Right lobe of liver (tissue), 6 donors: ENCODE results near the gene NSUN4. TPM values are rescaled to one million over a fixed set of nuclear protein-coding genes. Genes with fewer than 3 reads are reported as not detected.

Experiments used
- ATAC-seq, 4 donors: fragments of 200-7000 bp; cut with Tn5 transposase; one replicate each; pipeline ENCODE4 v1.9.1; 2020; ENCODE audit warnings: mild to moderate bottlenecking in 4 of 4, moderate library complexity in 4 of 4
- DNase-seq, 3 donors: peaks; one replicate each; pipeline ENCODE4 v3.0.0-alpha.2; 2020
- H3K27ac ChIP-seq, 3 donors: fragments of 200-600 bp; one replicate each; pipeline ENCODE4 v1.8.0; 2022
- H3K27me3 ChIP-seq, 2 donors: fragments of 200-600 bp; one replicate each; pipeline ENCODE4 v1.8.0; 2022
- H3K36me3 ChIP-seq, 4 donors: fragments of 200-600 bp; sonication (generic) in 1 of 4; one replicate each; pipeline versions ENCODE4 v1.5.1 to v1.8.0; 2017 to 2022; ENCODE audit warnings: control low read depth in 1 of 4
- H3K4me1 ChIP-seq, 4 donors: fragments of 200-600 bp; sonication (generic) in 1 of 4; one replicate each; pipeline versions ENCODE4 v1.5.1 to v1.8.0; 2017 to 2022; ENCODE audit warnings: control low read depth in 1 of 4
- H3K4me3 ChIP-seq, 3 donors: fragments of 200-600 bp; one replicate each; pipeline ENCODE4 v1.8.0; 2022
- H3K9me3 ChIP-seq, 4 donors: fragments of 200-600 bp; sonication (generic) in 1 of 4; one replicate each; pipeline versions ENCODE4 v1.5.1 to v1.8.0; 2017 to 2022; ENCODE audit warnings: control low read depth in 1 of 4
- POLR2A ChIP-seq: fragments of 450-650 bp; IDR thresholded peaks from one replicate; pipeline ENCODE4 v1.6.1; 2017; ENCODE audit warnings: antibody characterized with exemption, mild to moderate bottlenecking
- WGBS: methylation state at CpG from one replicate; pipeline ENCODE4 v1.1.6; 2018; ENCODE audit warnings: low coverage, low lambda C conversion rate; ENCODE audit not compliant: insufficient coverage; ENCODE audit errors: missing lambda C conversion rate; 5-methylcytosine and 5-hydroxymethylcytosine counted together
- intact Hi-C, 2 donors: fragments of 100-400 bp; cut with DNase I; formaldehyde crosslinking; loops; one replicate each; pipeline versions ENCODE4 v1.11.2 to v1.14.1; 2022
- total RNA-seq, 6 experiments: library from RNA; depleted of rRNA in 2 of 6; stranded (reverse); fragments of >200 nt in 2 of 6; fragmentation: NEBNext Ultra II Directional in 3 of 6; extraction: Animal tissue kit (Norgen Biotek cat#: 25700) in 3 of 6; gene quantifications; one replicate each; pipeline versions ENCODE4 v1.1.0 to v1.2.4, GENCODE V29; 2016 to 2023
- TF ChIP-seq, protein P1 (sequence below), 4 donors: fragments of 200-600 bp in 3 of 4; fragments of 450-650 bp in 1 of 4; IDR thresholded peaks; one replicate each; pipeline versions ENCODE4 v1.5.1 to v1.8.0; 2016 to 2022; ENCODE audit warnings: antibody characterized with exemption in 4 of 4, mild to moderate bottlenecking in 2 of 4
- donor health status: DM: no; HTN: yes; CAD: no.
- donor health status: DM: no; HTN: no; CAD: no.
- donor health status: DM: no; HTN: no; CAD: no.
- donor health status: DM: no; HTN: yes; CAD: no.
- donor health status: DM: no; HTN: yes; CAD: no.

The NSUN4 gene
- total RNA-seq, 6 experiments from 2014 or later: 8.5 to 13.0 (median 12.2) TPM

DNA sequence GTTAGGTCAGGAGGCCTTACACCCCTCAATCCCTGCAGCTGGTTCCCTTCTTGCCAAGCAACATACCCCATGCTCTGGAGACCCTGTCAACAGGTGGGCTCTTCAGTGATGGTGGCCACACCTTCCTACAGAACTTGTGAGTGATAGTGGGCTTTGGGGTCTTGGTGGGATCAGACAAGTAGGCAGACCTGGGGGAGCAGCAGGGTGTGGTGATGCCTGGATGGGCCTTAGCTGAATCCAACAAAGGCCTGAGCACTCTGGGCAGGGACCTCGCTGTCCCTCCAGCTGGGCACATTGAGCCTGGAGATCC is 68.4 kb downstream of the NSUN4 start:
- no peak overlapping the region for H3K4me3 ChIP-seq
- no CpG with 5 or more reads among the region's 1 CpG for WGBS
- ATAC-seq (no peak), DNase-seq (no peak)
- intact Hi-C loops: no loop called here
- no peaks in the 10 kb centered on the region for H3K9me3 ChIP-seq
- no peaks in the 10 kb centered on the region for H3K27me3 ChIP-seq
- H3K36me3 ChIP-seq: peaks cover 0 to 20% (median 6%) of the 10 kb centered on the region in 4 donors
- no peak overlapping the region for H3K27ac ChIP-seq
- TF ChIP-seq, protein P1, sequence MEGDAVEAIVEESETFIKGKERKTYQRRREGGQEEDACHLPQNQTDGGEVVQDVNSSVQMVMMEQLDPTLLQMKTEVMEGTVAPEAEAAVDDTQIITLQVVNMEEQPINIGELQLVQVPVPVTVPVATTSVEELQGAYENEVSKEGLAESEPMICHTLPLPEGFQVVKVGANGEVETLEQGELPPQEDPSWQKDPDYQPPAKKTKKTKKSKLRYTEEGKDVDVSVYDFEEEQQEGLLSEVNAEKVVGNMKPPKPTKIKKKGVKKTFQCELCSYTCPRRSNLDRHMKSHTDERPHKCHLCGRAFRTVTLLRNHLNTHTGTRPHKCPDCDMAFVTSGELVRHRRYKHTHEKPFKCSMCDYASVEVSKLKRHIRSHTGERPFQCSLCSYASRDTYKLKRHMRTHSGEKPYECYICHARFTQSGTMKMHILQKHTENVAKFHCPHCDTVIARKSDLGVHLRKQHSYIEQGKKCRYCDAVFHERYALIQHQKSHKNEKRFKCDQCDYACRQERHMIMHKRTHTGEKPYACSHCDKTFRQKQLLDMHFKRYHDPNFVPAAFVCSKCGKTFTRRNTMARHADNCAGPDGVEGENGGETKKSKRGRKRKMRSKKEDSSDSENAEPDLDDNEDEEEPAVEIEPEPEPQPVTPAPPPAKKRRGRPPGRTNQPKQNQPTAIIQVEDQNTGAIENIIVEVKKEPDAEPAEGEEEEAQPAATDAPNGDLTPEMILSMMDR (IDR thresholded peaks at IDR 0.05): no peak
- no peaks in the 10 kb centered on the region for H3K4me1 ChIP-seq

GRCh38 chr1:46410156-46411009 is 69.8 kb downstream of the NSUN4 start:
- intact Hi-C loops: no loop called here
- Histone ChIP-seq H3K36me3 (peaks cover 0 to 20% (median 6%) of the 10 kb centered on the region in 4 donors), H3K9me3 (no peaks in the 10 kb centered on the region), H3K4me1 (no peaks in the 10 kb centered on the region), H3K27me3 (no peaks in the 10 kb centered on the region), H3K4me3 (no peak overlapping the region), H3K27ac (no peak overlapping the region)
- DNase-seq (peak in 1 of 3 donors; percentile 47), ATAC-seq (no peak)
- 93% methylated on average over 5 of the region's 17 CpGs for WGBS
- no peak for TF ChIP-seq POLR2A
- TF ChIP-seq, protein P1 (IDR thresholded peaks at IDR 0.05): no peak

GRCh38 chr1:46411010-46411405 is 70.4 kb downstream of the NSUN4 start:
- ATAC-seq (no peak), DNase-seq (peak in 1 of 3 donors; percentile 35)
- no CpG with 5 or more reads among the region's 7 CpGs for WGBS
- H3K27ac ChIP-seq: no peak overlapping the region
- no peak for TF ChIP-seq POLR2A
- TF ChIP-seq, protein P1 (IDR thresholded peaks at IDR 0.05): no peak
- peaks cover 0 to 20% (median 6%) of the 10 kb centered on the region in 4 donors for H3K36me3 ChIP-seq
- H3K4me3 ChIP-seq: no peak overlapping the region
- H3K27me3 ChIP-seq: no peaks in the 10 kb centered on the region
- H3K4me1 ChIP-seq: no peaks in the 10 kb centered on the region
- no peaks in the 10 kb centered on the region for H3K9me3 ChIP-seq
- intact Hi-C loops: no loop called here

Other genes with a start within 250 kb of the NSUN4 start
- gene PIK3R3, start 208.2 kb upstream of the NSUN4 start, total RNA-seq: 1 to 10 TPM; 2.0 to 4.3 (median 2.8) TPM
- 1 to 10 TPM; 2.6 to 6.3 (median 3.6) TPM for gene TSPAN1, start 165.7 kb upstream of the NSUN4 start, total RNA-seq
- gene P3R3URF, start 164.3 kb upstream of the NSUN4 start, total RNA-seq: not detected
- 10 to 100 TPM; 26.9 to 47.4 (median 38.8) TPM for gene POMGNT1, start 142.4 kb upstream of the NSUN4 start, total RNA-seq
- gene LURAP1, start 137.5 kb upstream of the NSUN4 start, total RNA-seq: 1 to 10 TPM in 1 of 6 experiments, under 1 TPM in 5; 0.17 to 1.4 (median 0.31) TPM
- gene RAD54L, start 93.0 kb upstream of the NSUN4 start, total RNA-seq: 1 to 10 TPM in 1 of 6 experiments, under 1 TPM in 5; 0.27 to 2.5 (median 0.70) TPM
- gene LRRC41, start 37.2 kb upstream of the NSUN4 start, total RNA-seq: 10 to 100 TPM; 24.4 to 37.0 (median 29.0) TPM
- 100 to 1,000 TPM in 2 of 6 experiments, 10 to 100 TPM in 4; 71.6 to 244 (median 90.4) TPM for gene UQCRH, start 37.1 kb upstream of the NSUN4 start, total RNA-seq
- gene FAAH, start 53.5 kb downstream of the NSUN4 start, total RNA-seq: 10 to 100 TPM; 26.6 to 48.7 (median 33.5) TPM
- gene DMBX1, start 149.0 kb downstream of the NSUN4 start, total RNA-seq: not detected
- not detected for gene KNCN, start 210.8 kb downstream of the NSUN4 start, total RNA-seq